Suprapubic skin (tissue), 4 donors: Measurements from ENCODE around the gene GNAQ. TPM values are rescaled to one million over a fixed set of nuclear protein-coding genes. Genes with fewer than 3 reads are reported as not detected.
A peak's percentile ranks its signal among the peaks of the same experiment; 100 is the strongest.

Experiments
- DNase-seq, 2 donors: peaks; one replicate each; pipeline ENCODE4 v3.0.0-alpha.2; 2019; ENCODE audit warnings: low spot score in 2 of 2
- H3K27ac ChIP-seq: fragments of 200-600 bp; sonication (generic); one replicate; pipeline ENCODE4 v1.5.1; 2019
- H3K27me3 ChIP-seq: fragments of 200-600 bp; sonication (generic); one replicate; pipeline ENCODE4 v1.5.1; 2019
- H3K36me3 ChIP-seq: fragments of 200-600 bp; sonication (generic); one replicate; pipeline ENCODE4 v1.5.1; 2019
- H3K4me1 ChIP-seq: fragments of 200-600 bp; sonication (generic); one replicate; pipeline ENCODE4 v1.5.1; 2019
- H3K4me3 ChIP-seq: fragments of 200-600 bp; sonication (generic); one replicate; pipeline ENCODE4 v1.5.1; 2019; ENCODE audit warnings: mild to moderate bottlenecking
- H3K9me3 ChIP-seq: fragments of 200-600 bp; sonication (generic); one replicate; pipeline ENCODE4 v1.5.1; 2019
- EP300 ChIP-seq: sonication (generic); formaldehyde crosslinking; IDR thresholded peaks from one replicate; pipeline ENCODE4 v1.6.1; 2017; ENCODE audit warnings: antibody characterized with exemption
- POLR2A ChIP-seq, 2 donors: fragments of 450-650 bp; IDR thresholded peaks; one replicate each; pipeline ENCODE4 v1.6.1; 2017; ENCODE audit warnings: antibody characterized with exemption in 2 of 2, mild to moderate bottlenecking in 2 of 2, moderate library complexity in 2 of 2
- POLR2AphosphoS5 ChIP-seq, 3 donors: sonication (generic); formaldehyde crosslinking; IDR thresholded peaks; one replicate each; pipeline ENCODE4 v1.6.1; 2017; ENCODE audit warnings: antibody characterized with exemption in 3 of 3
- WGBS: methylation state at CpG from one replicate; pipeline ENCODE4 v1.1.5; 2018; 5-methylcytosine and 5-hydroxymethylcytosine counted together
- total RNA-seq, 4 donors: library from RNA; depleted of rRNA; stranded (reverse); fragments of >200 nt; gene quantifications; one replicate each; pipeline ENCODE4 v1.1.0, GENCODE V29; 2016
- TF ChIP-seq, protein P1 (sequence below), 2 donors: fragments of 200-600 bp in 1 of 2; fragments of 450-650 bp in 1 of 2; sonication (generic) in 1 of 2; IDR thresholded peaks; one replicate each; pipeline ENCODE4 v1.5.1; 2016 to 2019; ENCODE audit warnings: antibody characterized with exemption in 2 of 2, mild to moderate bottlenecking in 1 of 2, moderate library complexity in 1 of 2

The GNAQ gene
- total RNA-seq, 4 donors from 2014 or later, result 16.0 to 29.0 (median 17.7) TPM

DNA sequence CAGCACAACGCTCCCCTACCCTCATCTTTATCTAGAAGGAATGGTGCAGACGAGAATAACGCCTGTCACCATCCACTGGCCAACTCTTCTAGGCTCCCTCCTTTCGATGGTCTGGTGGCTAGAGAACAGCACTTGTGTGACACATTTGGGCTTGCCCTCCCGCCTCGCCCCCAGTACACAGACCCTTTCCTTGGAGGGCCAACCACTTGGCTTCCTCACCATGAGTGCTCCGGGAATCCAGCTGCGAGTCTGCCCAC is 1.4 kb downstream of the GNAQ start:
- Histone ChIP-seq H3K36me3 (no peaks in the 10 kb centered on the region), H3K4me1 (peaks cover 66% of the 10 kb centered on the region), H3K9me3 (no peaks in the 10 kb centered on the region), H3K4me3 (peak overlapping the region; percentile 74), H3K27ac (peak overlapping the region; percentile 97), H3K27me3 (no peaks in the 10 kb centered on the region)
- TF ChIP-seq POLR2A (IDR thresholded peaks at IDR 0.05) (no peak), POLR2AphosphoS5 (IDR thresholded peaks at IDR 0.05) (no peak), EP300 (no peak)
- TF ChIP-seq, protein P1, sequence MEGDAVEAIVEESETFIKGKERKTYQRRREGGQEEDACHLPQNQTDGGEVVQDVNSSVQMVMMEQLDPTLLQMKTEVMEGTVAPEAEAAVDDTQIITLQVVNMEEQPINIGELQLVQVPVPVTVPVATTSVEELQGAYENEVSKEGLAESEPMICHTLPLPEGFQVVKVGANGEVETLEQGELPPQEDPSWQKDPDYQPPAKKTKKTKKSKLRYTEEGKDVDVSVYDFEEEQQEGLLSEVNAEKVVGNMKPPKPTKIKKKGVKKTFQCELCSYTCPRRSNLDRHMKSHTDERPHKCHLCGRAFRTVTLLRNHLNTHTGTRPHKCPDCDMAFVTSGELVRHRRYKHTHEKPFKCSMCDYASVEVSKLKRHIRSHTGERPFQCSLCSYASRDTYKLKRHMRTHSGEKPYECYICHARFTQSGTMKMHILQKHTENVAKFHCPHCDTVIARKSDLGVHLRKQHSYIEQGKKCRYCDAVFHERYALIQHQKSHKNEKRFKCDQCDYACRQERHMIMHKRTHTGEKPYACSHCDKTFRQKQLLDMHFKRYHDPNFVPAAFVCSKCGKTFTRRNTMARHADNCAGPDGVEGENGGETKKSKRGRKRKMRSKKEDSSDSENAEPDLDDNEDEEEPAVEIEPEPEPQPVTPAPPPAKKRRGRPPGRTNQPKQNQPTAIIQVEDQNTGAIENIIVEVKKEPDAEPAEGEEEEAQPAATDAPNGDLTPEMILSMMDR (IDR thresholded peaks at IDR 0.05), result no peak
- no peak for DNase-seq
- WGBS, result 2% methylated on average over 8 of the region's 8 CpGs

DNA sequence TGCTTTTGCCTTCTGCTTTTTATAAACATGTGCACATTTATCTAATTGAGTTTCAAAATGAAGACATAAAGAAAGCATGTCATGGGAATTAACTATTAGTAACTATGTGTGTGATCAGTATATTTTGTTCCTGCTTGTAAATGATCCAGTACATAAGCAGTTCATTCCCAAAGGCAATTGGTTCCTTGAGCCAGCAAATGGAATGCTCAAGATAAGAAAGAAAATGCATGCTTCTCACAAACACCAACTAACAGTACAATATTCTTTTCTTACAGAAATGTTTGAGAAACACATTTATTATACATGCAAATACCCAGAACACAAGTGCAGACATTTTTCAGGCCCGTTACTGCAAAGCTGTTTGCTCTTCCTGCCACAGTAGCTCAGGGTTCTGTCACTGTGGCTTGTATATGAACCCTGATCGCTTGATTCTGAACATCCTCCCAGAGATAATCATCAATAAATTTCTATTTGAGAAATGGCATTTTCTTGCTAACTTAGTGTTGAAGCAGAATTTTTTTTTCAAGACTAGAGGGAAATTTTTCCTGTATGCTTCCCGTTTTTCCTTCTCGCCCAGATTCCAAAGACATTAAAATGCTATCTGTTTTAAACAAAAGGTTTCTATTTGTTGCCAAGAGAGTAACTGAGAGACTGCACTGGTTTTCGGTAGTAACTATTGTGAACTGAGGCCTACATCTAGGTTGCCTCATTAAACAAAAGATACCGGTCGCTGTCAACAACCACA is 1.9 kb downstream of the GNAQ start:
- Histone ChIP-seq H3K36me3 (no peaks in the 10 kb centered on the region), H3K27me3 (no peaks in the 10 kb centered on the region), H3K9me3 (no peaks in the 10 kb centered on the region), H3K4me1 (peaks cover 65% of the 10 kb centered on the region), H3K4me3 (peak overlapping the region; percentile 74), H3K27ac (peak overlapping the region; percentile 97)
- DNase-seq, result no peak
- TF ChIP-seq, protein P1 (IDR thresholded peaks at IDR 0.05), result no peak
- TF ChIP-seq EP300 (no peak), POLR2AphosphoS5 (IDR thresholded peaks at IDR 0.05) (no peak), POLR2A (IDR thresholded peaks at IDR 0.05) (no peak)
- WGBS, result under 1% methylated on average over 7 of the region's 7 CpGs

DNA sequence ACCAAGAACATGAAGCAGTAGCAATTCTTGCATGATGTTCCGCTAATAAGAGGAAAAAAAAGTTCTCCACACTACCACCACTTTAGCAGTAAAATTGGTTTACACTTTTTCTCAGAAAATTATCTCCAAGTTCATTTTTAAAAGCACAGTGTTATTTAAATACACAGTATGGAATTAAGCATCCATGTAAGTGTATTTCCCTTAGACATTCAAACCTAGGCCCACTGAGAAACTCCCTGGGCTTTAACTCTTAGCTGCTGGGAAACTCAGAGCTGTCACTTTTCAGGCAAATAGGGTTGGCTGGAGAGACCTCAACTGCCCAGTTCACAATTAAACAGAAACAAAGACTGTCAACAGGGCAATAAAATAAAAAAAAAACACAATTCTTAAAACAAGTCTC is 2.7 kb downstream of the GNAQ start:
- Histone ChIP-seq H3K36me3 (no peaks in the 10 kb centered on the region), H3K27ac (peak overlapping the region; percentile 58), H3K9me3 (no peaks in the 10 kb centered on the region), H3K4me1 (peaks cover 63% of the 10 kb centered on the region), H3K27me3 (no peaks in the 10 kb centered on the region), H3K4me3 (peak overlapping the region; percentile 74)
- TF ChIP-seq, protein P1 (IDR thresholded peaks at IDR 0.05), result no peak
- TF ChIP-seq POLR2A (IDR thresholded peaks at IDR 0.05) (no peak), POLR2AphosphoS5 (IDR thresholded peaks at IDR 0.05) (no peak), EP300 (no peak)
- no peak for DNase-seq
- WGBS, result 83% methylated on average over 1 of the region's 1 CpG

DNA sequence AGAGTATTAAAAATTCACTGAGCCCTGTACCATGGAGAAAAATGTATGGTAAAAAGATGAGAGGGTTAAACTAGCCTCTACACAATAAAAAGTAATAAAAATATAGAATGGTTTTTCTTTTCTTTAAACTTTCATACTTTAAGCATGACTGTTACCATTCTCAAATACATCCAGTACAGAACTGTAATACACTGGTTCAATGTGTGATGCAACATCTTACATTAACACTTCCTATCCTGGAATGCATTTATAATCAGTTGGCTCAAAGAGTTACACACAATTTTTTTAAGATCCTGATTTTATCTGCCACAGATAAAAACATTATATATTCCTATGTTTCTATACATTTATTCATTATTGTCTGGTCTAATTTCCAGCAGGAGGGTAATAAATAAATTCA is 4.7 kb downstream of the GNAQ start:
- Histone ChIP-seq H3K4me3 (no peak overlapping the region), H3K27ac (no peak overlapping the region), H3K9me3 (no peaks in the 10 kb centered on the region), H3K4me1 (peaks cover 61% of the 10 kb centered on the region), H3K27me3 (no peaks in the 10 kb centered on the region), H3K36me3 (no peaks in the 10 kb centered on the region)
- no peak for TF ChIP-seq POLR2A (IDR thresholded peaks at IDR 0.05)
- TF ChIP-seq, protein P1 (IDR thresholded peaks at IDR 0.05), result no peak
- TF ChIP-seq POLR2AphosphoS5 (IDR thresholded peaks at IDR 0.05), result no peak
- TF ChIP-seq EP300, result no peak
- DNase-seq, result no peak

DNA sequence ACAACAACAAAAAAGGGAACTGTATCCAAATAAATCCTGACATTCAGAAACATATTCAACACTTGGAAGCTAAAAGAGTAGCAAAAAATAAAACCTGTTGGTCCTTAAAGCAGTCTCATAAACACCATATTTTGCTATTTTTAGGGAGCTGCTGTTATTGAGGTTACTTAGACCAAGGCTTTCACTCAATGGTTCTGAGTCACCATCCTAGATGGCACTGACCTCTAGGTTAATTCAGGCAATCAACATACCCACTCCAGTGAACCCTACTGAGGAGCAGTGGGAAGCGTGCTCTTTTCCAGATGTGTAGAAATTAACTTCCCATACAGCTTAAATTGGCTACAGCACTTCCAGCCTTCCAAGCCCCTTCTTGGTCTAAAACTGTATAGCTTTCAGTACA is 5.2 kb downstream of the GNAQ start:
- Histone ChIP-seq H3K4me3 (no peak overlapping the region), H3K36me3 (no peaks in the 10 kb centered on the region), H3K27ac (peak overlapping the region; percentile 24), H3K4me1 (peaks cover 67% of the 10 kb centered on the region), H3K9me3 (no peaks in the 10 kb centered on the region), H3K27me3 (no peaks in the 10 kb centered on the region)
- TF ChIP-seq, protein P1 (IDR thresholded peaks at IDR 0.05), result no peak
- TF ChIP-seq POLR2A (IDR thresholded peaks at IDR 0.05), result no peak
- TF ChIP-seq POLR2AphosphoS5 (IDR thresholded peaks at IDR 0.05), result no peak
- no peak for TF ChIP-seq EP300
- WGBS, result 82% methylated on average over 1 of the region's 1 CpG
- no peak for DNase-seq
